OCI-LY7 (cell line): Measurements from ENCODE around the gene DDX54. TPM values are rescaled to one million over a fixed set of nuclear protein-coding genes. Genes with fewer than 3 reads are reported as not detected.
A peak's percentile ranks its signal among the peaks of the same experiment; 100 is the strongest.

ENCODE experiments used
- BruUV-seq: library from RNA; stranded (reverse); fragments of 400-500 nt; replicated peaks from 2 replicates; lab custom pipeline; 2021; lab: Mats Ljungman, UMichigan
- CTCF ChIA-PET: fragments of 300-600 bp; sonication (Branson Sonifier 250); formaldehyde crosslinking; loops from one replicate; lab custom pipeline; 2022; ENCODE audit warnings: antibody characterized with exemption; ENCODE audit not compliant: unreplicated experiment; lab: Charles Lee
- POLR2A ChIA-PET: fragments of 300-600 bp; sonication (Branson Sonifier 250); formaldehyde crosslinking; loops from one replicate; lab custom pipeline; 2022; ENCODE audit warnings: antibody characterized with exemption; lab: Charles Lee
- DNase-seq: peaks from one replicate; pipeline ENCODE4 v3.0.0-alpha.2; 2015; ENCODE audit warnings: low spot score
- H2AFZ ChIP-seq: fragments of 200-600 bp; sonication (generic), shearing (Covaris generic); 2 replicates; pipeline ENCODE4 v1.6.1; 2014; ENCODE audit warnings: mild to moderate bottlenecking, antibody characterized with exemption, low read length, moderate library complexity
- H3K27ac ChIP-seq: fragments of 200-600 bp; sonication (generic); 2 replicates; pipeline ENCODE4 v1.5.1; 2014; ENCODE audit warnings: mixed run types, low read depth, mild to moderate bottlenecking, moderate library complexity, low read length, inconsistent platforms; ENCODE audit not compliant: poor library complexity, severe bottlenecking
- H3K36me3 ChIP-seq: fragments of 200-600 bp; sonication (generic); 2 replicates; pipeline ENCODE4 v1.6.1; 2014; ENCODE audit warnings: mild to moderate bottlenecking, antibody characterized with exemption, low read length, moderate library complexity, mixed read lengths; ENCODE audit not compliant: insufficient read depth
- H3K4me1 ChIP-seq: fragments of 200-600 bp; sonication (generic); 2 replicates; pipeline ENCODE4 v1.5.1; 2014; ENCODE audit warnings: mild to moderate bottlenecking, low read length; ENCODE audit not compliant: insufficient read depth, poor library complexity, severe bottlenecking
- H3K4me2 ChIP-seq: fragments of 200-600 bp; sonication (generic); 2 replicates; pipeline ENCODE4 v1.6.1; 2014; ENCODE audit warnings: mild to moderate bottlenecking, low read length
- H3K4me3 ChIP-seq: fragments of 200-600 bp; sonication (generic); 2 replicates; pipeline ENCODE4 v1.5.1; 2014; ENCODE audit warnings: mild to moderate bottlenecking, low read depth, low read length; ENCODE audit not compliant: poor library complexity, severe bottlenecking
- H3K79me2 ChIP-seq: fragments of 200-600 bp; sonication (generic); 2 replicates; pipeline ENCODE4 v1.6.1; 2016; ENCODE audit warnings: low read depth, mild to moderate bottlenecking, low read length, moderate library complexity, mixed read lengths; ENCODE audit not compliant: insufficient read depth
- H3K9me2 ChIP-seq: fragments of 200-600 bp; sonication (generic); 2 replicates; pipeline ENCODE4 v1.6.1; 2016; ENCODE audit warnings: mild to moderate bottlenecking, low read length, mixed read lengths; ENCODE audit not compliant: insufficient read depth
- H3K9me3 ChIP-seq: fragments of 200-600 bp; sonication (generic); 2 replicates; pipeline ENCODE4 v1.6.1; 2014; ENCODE audit warnings: mild to moderate bottlenecking, mixed run types, low read length, mixed read lengths
- H4K20me1 ChIP-seq: fragments of 200-600 bp; sonication (generic); 2 replicates; pipeline ENCODE4 v1.6.1; 2014; ENCODE audit warnings: mild to moderate bottlenecking, antibody characterized with exemption, low read length, moderate library complexity, mixed read lengths; ENCODE audit not compliant: insufficient read depth
- EZH2phosphoT487 ChIP-seq: fragments of 200-600 bp; sonication (generic); IDR thresholded peaks from 2 replicates; pipeline ENCODE4 v1.6.1; 2018; ENCODE audit warnings: low read depth, borderline replicate concordance, mild to moderate bottlenecking, mixed run types, antibody characterized with exemption, low read length, moderate library complexity, mixed read lengths
- intact Hi-C: fragments of 100-400 bp; cut with micrococcal nuclease; formaldehyde crosslinking; loops from one replicate; pipeline ENCODE4 v1.10.0; 2022; ENCODE audit not compliant: unreplicated experiment
- total RNA-seq, 2 experiments: library from RNA; depleted of rRNA in 1 of 2; stranded (reverse); fragments of >200 nt in 1 of 2; shearing (Covaris generic) in 1 of 2; gene quantifications; 2 replicates each; pipeline ENCODE4 v1.2.3, GENCODE V29; 2014 to 2022
- TF ChIP-seq, protein P1 (sequence below): fragments of 200-600 bp; sonication (generic); conservative IDR thresholded peaks from 2 replicates; pipeline ENCODE4 v1.5.1; 2014; ENCODE audit warnings: mild to moderate bottlenecking, antibody characterized with exemption, low read length, moderate library complexity, mixed read lengths

Gene DDX54
- total RNA-seq, 2 experiments from 2014 or later, result 87.2 to 145 TPM

DNA sequence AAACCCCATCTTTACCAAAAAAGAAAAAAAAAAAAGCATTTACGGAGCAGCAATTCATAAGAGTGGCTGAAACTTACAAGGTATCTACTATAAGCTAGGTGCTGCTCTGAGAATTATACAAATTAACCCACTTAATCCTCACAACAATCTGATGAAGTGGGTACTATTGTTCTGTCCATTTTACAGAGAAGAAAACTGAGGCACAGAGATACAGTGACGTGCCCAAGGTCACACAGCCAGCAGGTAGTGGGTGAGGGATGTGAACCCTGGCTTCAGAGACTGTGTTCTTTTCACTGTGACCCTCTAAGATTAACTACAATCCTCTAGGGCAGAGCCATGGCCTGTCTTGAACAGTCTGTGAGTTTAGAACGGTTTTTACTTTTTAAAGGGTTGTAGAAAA lies 3.3 kb downstream of the DDX54 start:
- Histone ChIP-seq H3K36me3 (peaks cover 68% of the 10 kb centered on the region), H3K4me3 (peak overlapping the region; percentile 2), H2AFZ (no peak overlapping the region), H3K9me2 (no peaks in the 10 kb centered on the region), H3K4me2 (peak overlapping the region; percentile 92), H3K9me3 (no peaks in the 10 kb centered on the region), H3K4me1 (peaks cover 29% of the 10 kb centered on the region), H3K27ac (peak overlapping the region; percentile 41), H3K79me2 (peaks cover 57% of the 10 kb centered on the region), H4K20me1 (peaks cover 5% of the 10 kb centered on the region; the same call in 1 of the 2 replicates)
- intact Hi-C loops, result no loop called here
- ChIA-PET POLR2A (interaction anchor here (0.6 to 0.9 kb wide), 4 partner anchors 42 to 162 kb away, joined by 3 read pairs; no protein-coding TSS in a partner anchor), CTCF (no interaction called here)
- TF ChIP-seq, protein P1, sequence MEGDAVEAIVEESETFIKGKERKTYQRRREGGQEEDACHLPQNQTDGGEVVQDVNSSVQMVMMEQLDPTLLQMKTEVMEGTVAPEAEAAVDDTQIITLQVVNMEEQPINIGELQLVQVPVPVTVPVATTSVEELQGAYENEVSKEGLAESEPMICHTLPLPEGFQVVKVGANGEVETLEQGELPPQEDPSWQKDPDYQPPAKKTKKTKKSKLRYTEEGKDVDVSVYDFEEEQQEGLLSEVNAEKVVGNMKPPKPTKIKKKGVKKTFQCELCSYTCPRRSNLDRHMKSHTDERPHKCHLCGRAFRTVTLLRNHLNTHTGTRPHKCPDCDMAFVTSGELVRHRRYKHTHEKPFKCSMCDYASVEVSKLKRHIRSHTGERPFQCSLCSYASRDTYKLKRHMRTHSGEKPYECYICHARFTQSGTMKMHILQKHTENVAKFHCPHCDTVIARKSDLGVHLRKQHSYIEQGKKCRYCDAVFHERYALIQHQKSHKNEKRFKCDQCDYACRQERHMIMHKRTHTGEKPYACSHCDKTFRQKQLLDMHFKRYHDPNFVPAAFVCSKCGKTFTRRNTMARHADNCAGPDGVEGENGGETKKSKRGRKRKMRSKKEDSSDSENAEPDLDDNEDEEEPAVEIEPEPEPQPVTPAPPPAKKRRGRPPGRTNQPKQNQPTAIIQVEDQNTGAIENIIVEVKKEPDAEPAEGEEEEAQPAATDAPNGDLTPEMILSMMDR, result no peak
- no peak for TF ChIP-seq EZH2phosphoT487
- no TSS peak for BruUV-seq
- DNase-seq, result no peak

DNA sequence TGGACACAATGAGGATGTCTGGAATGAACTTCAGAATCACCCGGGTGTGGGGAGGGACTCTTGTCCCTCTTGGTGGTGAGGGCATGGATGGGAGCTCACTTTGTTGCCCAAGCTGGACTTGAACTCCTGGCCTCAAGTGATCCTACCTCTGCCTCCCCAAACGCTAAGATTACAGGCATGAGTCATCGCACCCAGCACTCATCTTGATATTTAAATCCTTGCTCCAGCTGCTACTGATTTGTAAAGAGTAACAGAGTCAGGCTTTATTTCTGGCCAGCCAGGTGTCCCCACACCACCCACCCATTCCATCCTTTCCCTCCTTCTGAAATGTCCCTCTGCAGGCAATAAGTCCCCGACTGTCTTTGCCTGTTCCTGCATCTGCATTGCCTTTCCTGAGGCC lies 4.9 kb downstream of the DDX54 start:
- no peak overlapping the region for H3K27ac ChIP-seq
- H3K79me2 ChIP-seq, result peaks cover 42% of the 10 kb centered on the region
- no peaks in the 10 kb centered on the region for H4K20me1 ChIP-seq
- no peak overlapping the region for H3K4me3 ChIP-seq
- TF ChIP-seq, protein P1, result no peak
- no peak for TF ChIP-seq EZH2phosphoT487
- ChIA-PET CTCF (no interaction called here), POLR2A (no interaction called here)
- peaks cover 24% of the 10 kb centered on the region for H3K4me1 ChIP-seq
- no peak overlapping the region for H3K4me2 ChIP-seq
- intact Hi-C loops, result no loop called here
- H3K36me3 ChIP-seq, result peaks cover 76% of the 10 kb centered on the region
- H2AFZ ChIP-seq, result no peak overlapping the region
- no peak for DNase-seq
- H3K9me3 ChIP-seq, result no peaks in the 10 kb centered on the region
- BruUV-seq, result no TSS peak
- H3K9me2 ChIP-seq, result no peaks in the 10 kb centered on the region

DNA sequence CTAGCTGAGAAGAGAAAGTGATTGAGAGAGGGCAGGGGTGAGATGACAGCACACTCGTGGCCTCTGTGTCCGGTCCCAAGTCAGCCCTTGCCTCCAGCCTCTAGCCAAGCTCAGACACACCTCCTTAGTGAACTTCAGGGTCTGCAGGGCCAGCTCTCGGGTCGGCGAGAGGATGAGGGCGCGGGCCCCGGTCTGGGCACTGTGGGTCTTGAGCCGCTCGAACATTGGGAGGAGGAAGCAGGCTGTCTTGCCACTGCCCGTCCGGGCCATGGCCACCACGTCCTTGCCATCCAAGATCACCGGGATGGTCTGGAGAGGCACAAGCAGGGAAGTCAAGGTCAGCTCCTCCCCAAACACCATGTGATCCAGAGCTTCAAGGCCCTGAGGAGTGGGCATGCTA lies 6.3 kb downstream of the DDX54 start:
- H3K36me3 ChIP-seq, result peaks cover 89% of the 10 kb centered on the region
- H3K4me1 ChIP-seq, result peaks cover 38% of the 10 kb centered on the region
- no peaks in the 10 kb centered on the region for H3K9me2 ChIP-seq
- no peak overlapping the region for H2AFZ ChIP-seq
- no peak overlapping the region for H3K4me2 ChIP-seq
- TF ChIP-seq, protein P1, result no peak
- TF ChIP-seq EZH2phosphoT487, result no peak
- BruUV-seq, result no TSS peak
- DNase-seq, result no peak
- no peaks in the 10 kb centered on the region for H4K20me1 ChIP-seq
- ChIA-PET POLR2A (interaction anchor here (0.7 kb wide), 1 partner anchor 124 kb away, joined by 3 read pairs; no protein-coding TSS in a partner anchor), CTCF (no interaction called here)
- peaks cover 35% of the 10 kb centered on the region for H3K79me2 ChIP-seq
- H3K27ac ChIP-seq, result no peak overlapping the region
- H3K9me3 ChIP-seq, result no peaks in the 10 kb centered on the region
- intact Hi-C loops, result no loop called here
- no peak overlapping the region for H3K4me3 ChIP-seq
